Esophagus squamous epithelium (tissue), 4 donors: ENCODE measurements around the gene FNBP1L.

Experiments used
- CTCF ChIP-seq, 6 experiments: fragments of 450-650 bp in 4 of 6; fragments of 200-600 bp in 2 of 6; sonication (generic) in 2 of 6; IDR thresholded peaks; one replicate each; pipeline ENCODE4 v1.5.1; 2016 to 2019; ENCODE audit warnings: antibody characterized with exemption in 6 of 6, mild to moderate bottlenecking in 4 of 6, moderate library complexity in 4 of 6
- POLR2A ChIP-seq, 4 donors: fragments of 450-650 bp; IDR thresholded peaks; one replicate each; pipeline ENCODE4 v1.6.1; 2017; ENCODE audit warnings: antibody characterized with exemption in 4 of 4, mild to moderate bottlenecking in 4 of 4, moderate library complexity in 3 of 4

DNA sequence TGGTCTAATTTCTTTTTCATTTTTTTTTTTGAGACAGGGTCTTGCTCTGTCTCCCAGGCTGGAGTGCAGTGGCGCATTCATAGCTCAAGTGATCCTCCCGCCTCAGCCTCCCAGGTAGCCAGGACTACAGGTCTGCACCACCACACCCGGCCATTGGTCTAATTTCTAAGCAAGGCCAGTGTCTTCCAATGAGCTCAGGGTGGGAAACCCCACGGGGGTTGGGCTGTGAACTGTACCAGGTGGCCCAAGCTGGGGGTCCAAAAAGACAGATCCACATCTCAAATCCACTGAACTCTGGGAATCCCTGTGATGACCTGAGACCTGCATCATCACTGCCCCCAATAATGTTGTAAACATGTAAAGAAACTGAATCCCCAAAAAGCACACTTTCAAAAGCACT lies 154.2 kb downstream of the FNBP1L start:
- TF ChIP-seq CTCF (IDR thresholded peaks at IDR 0.05) (no peak), POLR2A (IDR thresholded peaks at IDR 0.05) (no peak)
